HG03280 (cell line): Measurements from ENCODE around the gene NNMT.

Experiments
- ATAC-seq: cut with Tn5 transposase; IDR thresholded peaks from one replicate; pipeline ENCODE4 v1.9.1; 2021; ENCODE audit warnings: mild to moderate bottlenecking, moderate library complexity; ENCODE audit not compliant: unreplicated experiment

The NNMT gene

DNA sequence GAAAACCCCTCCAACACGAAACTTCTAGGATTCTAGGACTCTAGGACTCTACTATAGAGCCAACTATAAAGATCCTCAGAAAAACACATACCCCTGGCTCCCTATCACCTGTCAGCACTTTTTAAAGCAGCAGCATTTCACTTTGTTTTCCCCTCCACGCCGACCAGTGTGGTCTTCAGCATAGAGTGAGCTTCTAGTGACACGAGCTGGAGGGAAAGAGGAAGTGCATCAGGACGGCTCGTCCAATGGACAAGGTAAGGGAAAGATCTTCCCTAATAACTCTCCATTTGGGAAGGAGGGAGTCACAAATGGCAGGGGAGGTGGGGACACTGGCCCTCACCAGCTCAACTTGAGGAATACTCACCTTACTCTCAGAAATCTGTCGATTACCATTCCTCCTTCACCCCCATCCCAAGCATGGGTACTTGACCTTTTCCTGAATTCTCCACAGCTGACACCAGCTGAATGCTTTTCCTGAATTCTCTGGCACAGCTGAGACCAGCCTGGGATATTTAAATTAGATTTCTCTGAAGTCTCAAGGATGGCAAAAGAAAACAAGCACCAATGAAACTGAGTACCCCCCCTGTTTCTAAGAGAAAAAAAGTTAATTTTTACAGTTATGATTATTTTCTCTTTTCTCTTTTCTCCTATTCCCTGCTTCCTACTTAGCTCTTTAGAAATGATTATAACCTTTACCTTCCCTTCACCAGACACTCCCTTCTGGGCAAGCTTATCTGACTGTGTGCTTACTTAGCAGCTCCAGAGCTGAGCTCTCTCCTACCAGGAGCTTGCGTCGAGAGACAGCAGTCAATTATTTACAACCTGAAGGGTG lies 33.3 kb upstream of the NNMT start:
- no peak for ATAC-seq

DNA sequence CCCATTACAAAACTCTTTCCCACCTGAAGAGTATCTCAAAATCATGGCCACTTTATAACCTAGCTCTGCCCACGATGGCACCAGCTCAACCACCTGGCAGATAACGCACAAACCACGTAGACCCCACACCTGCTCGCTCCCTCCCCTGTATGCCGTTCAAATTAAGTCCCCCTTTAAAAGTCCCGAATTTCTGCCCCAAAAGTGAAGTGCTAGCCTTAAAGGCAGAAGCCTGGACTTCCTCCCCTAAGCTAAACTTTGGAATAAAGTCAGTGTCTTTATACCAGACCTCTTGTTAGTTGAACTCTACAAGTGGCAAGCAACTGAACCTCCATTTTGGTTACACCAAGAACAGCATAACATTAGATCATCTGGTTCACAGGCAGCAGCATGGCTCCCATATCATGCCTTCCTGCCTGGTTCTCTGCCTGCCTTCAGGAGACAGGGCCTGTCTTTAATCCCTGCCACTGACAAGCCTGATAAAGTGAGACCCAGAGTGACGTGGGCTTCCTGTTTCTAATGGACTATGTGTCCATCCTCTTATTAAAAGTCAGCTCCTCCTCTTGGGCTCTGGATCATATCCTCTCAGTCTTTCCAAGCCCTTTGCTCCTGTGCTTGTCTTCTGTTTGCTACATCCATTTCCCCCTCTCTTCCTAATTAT lies 32.6 kb upstream of the NNMT start:
- no peak for ATAC-seq

DNA sequence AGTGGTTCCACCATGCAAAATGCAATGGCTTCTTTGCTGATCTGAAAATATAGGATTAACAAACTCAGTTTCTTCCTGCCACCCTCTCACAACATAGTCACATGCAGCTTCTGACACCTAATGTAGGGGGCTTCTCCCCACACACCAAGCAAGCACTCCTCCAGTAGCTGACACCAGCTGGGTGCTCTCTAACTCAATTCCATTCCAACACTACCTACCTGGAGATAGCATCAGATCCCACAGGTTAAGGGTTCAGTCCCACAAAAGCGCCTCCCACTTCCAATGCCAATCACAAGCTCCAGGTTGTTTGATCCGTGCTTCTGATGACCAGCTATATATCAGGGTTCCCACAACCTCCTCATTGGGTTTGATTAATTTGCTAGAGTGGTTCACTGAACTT lies 31.8 kb upstream of the NNMT start:
- ATAC-seq = no peak

DNA sequence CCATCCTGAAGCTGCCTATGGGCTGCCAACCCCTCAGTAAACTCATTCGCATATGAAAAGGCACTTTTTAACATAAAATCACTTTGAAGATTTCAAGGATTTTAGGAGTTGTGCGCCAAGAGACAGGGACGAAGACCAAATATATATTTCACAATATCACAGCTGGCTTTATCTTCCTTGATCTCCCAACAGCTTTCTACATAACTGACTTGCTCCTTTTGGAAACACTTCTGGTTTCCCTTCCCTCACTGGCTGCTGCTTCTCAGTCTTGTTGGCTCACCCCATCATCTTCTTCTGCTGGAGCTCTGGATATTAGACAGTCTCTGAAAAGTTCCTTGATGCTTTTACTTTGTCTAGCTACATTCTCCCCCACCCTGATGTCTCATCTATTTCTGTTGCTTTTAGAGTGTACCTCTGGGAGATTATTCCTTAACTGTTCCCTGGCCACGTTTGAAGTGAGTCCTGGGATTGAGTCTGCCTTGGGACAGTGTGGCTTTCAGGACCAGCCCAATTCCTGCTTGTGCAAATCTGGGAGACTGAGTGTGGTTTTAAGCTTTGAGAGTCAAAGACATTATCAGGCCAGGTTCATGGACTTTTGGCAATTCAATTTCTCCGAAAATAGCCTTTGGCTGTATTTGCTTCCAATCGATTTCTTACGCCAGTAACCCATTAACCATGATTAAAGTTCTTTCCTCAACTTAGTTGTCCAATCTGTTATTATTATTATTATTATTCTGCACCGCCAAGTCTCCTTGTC lies 30.9 kb upstream of the NNMT start:
- ATAC-seq = no peak

DNA sequence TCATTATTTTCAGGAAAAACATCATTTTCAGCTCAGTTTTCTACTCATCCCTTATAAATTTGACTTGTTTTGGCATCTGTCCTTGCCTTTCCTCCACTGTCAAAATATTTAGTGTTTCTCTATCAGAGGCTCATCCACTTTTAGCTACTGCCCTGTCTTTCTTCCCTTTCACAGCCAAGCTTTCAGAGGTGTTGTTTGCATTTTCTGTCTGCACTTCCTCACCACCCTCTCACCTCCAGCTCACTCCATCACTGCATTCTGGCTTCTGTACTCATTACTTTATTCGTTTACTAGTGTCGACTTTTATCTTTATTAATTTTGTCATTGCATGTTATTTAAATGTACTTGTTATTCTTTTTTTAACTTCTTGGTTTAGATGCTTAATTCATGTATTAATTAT lies 26.7 kb upstream of the NNMT start:
- no peak for ATAC-seq

DNA sequence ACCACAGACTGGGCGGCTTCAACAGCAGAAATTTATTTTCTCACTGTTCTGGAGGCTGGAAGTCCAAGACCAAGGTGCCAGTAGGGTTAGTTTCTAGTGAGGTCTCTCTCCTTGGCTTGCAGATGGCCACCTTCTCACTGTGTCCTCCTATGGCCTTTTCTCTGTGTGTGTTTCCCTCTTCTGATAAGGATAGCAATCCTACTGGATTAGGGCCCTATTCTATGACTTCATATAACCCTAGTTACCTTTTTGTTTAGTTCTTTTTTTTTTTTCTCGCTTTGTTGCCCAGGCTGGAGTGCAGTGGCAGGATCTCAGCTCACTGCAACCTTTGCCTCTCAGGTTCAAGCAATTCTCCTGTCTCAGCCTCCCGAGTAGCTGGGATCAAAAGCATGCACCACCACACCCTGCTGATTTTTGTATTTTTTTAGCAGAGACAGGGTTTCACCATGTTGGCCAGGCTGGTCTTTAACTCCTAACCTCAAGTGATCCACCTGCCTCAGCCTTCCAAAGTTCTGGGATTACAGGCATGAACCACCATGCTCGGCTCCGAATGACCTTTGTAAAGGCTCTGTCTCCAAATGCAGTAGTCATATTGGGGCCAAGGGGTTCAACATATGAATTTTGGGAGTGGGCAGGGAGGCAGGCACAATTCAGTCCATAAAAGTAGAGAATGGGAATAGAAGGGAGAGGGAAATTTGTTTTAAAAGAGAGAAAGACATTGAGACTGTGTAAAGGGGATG lies 25.5 kb upstream of the NNMT start:
- no peak for ATAC-seq

DNA sequence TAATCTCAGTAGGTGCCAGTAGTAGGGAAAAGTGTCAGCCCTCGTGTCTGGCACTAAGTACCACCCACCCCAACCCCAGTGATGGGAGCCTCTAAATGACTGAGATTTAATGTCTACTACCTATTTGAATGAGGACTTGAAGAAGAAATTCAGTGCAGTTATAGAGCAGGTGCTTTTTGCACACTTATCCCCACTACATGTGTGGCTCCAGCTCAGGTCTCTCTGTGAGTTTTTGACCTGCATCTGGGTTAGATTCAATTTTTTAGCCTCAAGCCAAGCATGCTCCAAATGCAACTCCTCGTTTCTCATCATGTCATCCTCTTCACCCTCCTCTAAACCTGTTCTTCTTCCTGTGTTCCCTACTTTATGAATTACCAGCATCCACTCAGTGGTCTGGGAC lies 24.9 kb upstream of the NNMT start:
- ATAC-seq = no peak

DNA sequence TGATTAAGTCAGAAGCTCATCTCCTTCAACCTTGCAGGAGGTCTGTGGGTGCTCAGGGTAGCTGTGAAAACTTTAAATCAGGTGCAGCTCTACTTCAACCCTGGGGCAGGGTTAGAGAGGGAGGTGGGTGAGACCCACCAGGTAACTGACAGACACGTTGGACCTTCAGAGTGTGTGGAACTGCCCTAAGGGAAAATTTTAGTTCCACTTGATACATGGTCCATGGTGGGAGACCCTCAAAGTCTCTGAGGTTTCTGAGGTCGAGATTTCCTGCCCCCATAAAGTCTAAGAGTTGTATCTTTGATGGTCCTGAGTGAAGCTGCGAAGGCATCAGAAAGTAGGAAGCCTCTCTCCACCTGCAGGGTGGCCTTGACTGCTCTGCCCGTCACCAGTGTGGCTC lies 23.9 kb upstream of the NNMT start:
- no peak for ATAC-seq

DNA sequence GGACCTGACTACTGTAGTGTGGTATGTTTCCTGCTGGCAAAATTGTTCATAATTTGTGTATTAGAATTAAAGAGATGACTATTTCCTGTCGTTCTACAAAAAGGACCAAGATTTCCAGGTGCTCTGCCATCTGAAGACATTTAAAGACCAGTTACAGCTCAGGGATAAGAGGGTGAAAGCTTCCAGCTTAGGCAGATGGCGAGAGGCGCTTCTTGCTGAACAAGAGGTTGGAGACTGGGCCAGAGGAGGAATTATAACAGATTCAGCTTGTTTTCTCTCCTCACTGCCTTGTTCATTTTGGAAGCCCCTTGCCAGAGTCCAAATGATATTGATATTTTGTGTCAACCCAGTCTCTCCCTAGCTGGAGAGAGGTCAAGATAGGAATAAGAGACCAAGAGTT lies 23.1 kb upstream of the NNMT start:
- no peak for ATAC-seq

DNA sequence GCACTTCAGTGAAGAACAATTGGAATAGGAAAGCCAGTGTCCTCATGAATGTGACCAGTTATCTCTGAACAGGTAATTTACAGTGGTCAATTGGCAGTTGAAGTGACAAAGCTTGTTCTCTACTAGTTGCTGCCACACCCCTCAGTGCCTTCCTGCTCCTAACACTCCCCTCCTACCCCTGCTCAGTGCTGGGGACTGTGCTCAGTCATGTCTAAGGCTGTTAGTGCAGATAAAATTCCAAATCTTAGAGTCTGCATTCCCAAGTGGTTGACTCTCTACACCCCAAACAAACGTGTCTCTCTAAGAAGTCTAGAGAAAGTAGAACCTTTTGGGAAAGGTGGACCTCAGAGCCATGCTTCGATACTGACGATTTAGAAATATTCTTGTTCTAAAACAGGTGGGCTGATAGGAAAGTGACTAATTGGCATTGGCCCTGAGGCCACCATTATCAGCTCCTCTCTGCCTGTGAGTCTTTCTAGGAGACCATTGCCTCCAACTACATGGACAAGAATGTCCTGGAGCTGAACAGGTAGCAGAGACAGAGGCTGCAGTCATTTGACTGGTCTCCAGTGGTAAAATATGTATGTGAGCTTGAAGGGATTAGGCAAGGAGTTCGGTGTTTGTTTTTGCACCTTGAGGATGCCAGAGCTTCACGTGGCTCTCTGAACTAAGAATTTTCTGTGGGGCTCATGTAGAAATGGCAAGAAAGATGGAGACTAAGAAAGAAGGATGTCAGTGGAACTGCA lies 22.1 kb upstream of the NNMT start:
- no peak for ATAC-seq

DNA sequence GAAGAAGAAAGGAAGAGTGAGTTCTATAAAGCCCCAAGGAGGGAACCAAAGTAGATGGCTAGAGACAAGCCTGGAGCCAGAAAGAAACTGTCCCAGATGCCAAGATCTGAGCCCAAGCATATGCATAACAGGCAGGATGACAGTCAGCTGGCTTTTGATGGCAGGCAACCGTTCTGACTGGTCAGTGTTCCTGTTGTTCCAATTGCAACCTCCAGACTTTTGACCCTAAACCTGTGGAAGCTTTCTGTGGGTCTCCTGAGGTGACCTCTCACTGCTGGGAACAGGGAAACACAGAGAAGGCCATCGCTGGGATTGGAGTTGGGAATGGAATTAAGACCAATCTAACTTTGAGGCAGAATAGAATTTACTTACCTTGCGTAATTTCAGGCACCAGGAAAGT lies 21.6 kb upstream of the NNMT start:
- ATAC-seq = no peak

DNA sequence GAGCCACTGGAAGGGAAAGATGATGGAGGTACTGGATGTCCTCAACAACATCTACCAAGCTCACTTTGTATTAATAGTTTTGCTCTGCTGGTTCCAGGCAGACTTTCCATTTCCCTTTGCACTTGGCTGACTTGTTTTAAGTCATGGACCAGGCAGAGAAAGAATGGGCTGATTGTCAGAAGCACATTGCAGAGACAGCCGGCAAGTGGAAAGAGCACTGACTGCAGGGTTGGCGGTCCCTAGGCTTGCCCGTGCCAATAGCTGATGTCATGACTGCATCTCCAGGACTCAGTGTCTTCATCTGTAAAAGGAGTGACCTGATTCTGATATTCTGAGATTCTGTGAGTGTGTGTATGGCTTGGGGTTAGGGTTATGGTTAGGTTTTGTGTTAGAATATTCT lies 20.9 kb upstream of the NNMT start:
- ATAC-seq = no peak

DNA sequence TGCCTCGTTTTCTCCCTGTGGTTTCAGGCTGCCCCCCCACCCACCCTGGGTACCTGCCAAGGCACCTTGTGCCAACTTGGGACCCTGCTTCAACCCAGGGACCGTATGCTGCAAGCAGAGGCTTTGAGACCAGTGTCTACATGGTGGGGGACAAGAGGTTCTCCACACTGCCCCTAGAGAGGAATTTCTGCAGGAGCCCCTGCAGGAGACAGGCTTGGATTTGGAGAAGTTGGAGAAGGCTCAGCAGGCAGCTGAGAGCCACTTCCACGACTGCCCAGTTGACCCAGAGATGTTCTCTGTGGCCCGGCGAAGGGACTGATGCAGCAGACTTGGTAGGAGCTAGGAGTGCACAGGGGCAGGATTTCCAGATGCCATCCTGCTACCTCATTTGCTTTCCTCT lies 20.1 kb upstream of the NNMT start:
- no peak for ATAC-seq

DNA sequence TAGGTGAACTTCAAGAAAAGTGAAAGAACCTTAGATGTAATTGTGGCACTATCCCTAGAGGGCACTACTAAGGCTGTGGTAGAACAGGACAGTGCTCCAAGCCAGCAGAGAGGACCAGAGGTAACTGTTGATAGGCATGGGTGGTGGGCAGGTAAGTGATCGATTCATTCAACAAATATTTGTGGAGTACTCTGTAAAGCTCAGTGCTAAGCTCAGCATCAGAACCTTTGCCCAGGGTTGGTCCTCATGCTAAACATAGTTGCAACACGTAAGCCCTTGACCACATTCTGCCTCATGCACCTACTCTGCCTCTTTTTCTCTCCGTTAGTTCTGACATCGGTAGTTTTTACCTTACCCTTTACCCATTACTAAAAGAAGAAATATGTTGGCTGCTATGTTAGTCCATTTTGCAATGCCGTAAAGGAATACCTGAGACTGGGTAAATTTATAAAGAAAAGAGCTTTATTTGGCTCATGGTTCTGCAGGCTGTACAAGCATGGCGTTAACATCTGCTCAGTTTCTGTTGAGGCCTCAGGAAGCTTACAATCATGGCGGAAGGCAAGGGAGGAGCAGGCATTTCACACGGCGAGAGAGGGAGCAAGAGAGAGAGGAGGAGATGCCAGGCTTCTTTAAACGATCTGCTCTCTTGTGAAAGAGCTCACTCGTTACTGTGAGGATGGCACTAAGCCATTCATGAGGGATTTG lies 18.4 kb upstream of the NNMT start:
- ATAC-seq = no peak

DNA sequence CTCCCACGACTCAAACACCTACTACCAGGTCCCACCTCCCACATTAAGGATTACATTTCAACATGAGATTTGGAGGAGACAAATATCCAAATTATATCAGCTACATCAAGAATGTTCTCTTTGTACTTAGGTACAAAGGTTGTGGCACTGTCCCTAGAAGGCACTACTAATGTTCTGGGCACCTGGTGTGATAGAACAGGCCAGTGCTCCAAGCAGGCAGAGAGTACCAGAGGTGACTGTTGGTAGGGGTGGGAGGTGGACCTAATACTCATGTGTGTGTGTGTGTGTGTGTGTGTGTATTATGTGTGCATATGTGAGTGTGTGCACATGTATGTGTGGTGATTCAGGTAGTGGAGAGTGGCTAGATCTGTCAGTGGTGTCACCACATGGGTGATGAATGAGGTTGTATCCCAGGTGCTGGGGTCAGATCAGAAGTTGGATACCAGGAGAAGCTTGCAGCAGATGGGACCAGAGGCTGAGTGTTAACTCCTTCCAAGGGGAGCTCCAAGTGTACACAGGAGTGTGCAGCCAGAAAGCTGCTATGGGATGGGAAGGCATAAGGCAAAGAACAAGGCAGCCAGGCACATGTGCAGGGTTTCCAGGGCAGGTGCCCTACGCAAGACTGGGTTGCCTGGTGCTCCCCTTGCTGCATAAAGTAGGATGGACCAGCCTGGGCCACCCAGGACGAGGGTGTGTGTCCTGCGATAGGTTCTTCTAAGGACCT lies 17.7 kb upstream of the NNMT start:
- ATAC-seq = no peak

DNA sequence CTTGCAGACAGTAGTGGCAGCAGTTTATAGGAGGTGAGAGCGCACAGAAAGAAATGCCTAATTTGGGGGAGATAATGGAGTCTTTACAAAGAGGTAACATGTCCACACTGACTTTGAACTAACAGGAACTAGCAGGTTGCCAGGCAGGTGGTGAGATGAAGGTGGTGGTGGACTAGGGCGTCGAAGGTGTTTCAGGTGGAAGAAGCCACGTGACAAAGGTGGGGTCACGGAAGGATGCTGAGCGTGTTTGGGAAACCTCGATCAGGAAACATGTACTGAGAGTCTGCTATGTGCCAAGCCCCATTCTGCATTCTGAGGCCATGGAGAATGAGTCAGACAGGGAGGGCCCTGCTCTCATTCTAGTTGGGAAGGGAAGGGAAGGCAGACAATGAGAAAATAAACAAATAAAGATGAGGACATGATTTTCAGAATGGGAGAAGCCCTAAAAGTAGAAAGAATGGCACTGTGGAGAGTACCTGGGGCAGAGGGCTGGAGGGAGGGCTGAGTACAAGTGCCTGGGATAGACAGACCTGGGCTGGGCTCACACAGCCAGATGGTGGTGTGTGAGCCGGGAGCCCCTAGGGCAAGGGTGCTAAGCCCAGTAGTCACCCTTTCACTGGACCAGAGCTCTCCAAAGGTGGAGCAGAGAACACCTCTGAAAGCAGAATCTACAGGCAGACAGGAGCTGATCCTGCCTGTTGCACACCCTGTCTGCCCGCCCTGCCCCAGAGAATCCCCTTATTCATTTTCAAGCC lies 16.2 kb upstream of the NNMT start:
- ATAC-seq = no peak

DNA sequence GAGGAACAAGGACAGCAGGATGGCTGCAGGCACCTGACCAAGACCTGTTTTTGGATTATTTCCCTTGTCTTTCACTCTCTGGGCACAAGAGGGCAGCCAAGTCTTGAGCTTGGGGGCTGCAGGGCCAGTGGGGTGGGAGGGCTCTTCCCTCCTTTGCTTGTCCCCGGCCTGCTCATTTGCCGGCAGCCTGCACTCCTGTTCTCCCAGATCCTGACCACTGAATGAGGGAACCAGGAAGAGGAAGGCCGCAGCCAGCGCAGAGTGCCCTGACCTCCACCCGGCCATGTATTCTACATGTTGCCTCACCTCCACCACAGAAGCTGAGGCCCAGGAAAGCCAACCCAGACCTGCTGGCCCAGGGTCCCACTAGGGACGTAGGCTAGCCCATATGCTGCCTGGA lies 15.5 kb upstream of the NNMT start:
- ATAC-seq = no peak

DNA sequence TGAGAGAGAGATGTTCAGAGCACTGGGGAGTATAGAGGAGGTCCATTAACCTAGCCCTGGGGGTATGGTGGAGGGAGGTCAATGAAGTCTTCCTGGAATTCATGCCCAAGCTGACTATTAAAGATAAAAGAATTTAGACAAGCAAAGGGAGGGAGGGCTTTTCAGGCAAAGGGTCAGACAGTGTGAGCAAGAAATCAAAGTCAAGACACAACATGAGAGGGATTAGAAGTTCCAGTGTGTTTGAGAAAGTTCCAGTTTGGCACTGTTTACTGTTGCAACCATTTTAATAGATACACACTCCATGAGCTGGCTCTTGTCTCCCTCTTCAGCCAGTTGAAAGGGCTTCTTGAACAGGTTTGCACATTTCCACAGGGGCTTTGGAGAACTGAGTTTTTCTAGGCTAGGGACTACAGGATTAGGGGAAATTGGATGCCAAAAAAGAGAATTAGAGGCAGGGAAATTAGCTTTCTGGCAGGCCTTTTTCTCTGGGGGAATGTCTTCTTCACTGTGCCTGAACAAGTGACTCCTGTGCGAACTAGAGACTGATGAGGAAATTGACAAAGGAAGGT lies 14.7 kb upstream of the NNMT start:
- ATAC-seq = no peak
